Left lung (tissue), 10 donors: Measurements from ENCODE around the gene PKM. TPM values are rescaled to one million over a fixed set of nuclear protein-coding genes. Genes with fewer than 3 reads are reported as not detected.
A peak's percentile ranks its signal among the peaks of the same experiment; 100 is the strongest.

Experiments
- ATAC-seq: fragments of 200-7000 bp; cut with Tn5 transposase; one replicate; pipeline ENCODE4 v1.9.1; 2020; ENCODE audit warnings: moderate library complexity
- DNase-seq, 4 donors: peaks; one replicate each; pipeline ENCODE4 v3.0.0-alpha.2; 2013 to 2020
- H3K27ac ChIP-seq, 2 donors: fragments of 200-600 bp; sonication (generic) in 1 of 2; one replicate each; pipeline versions ENCODE4 v1.5.0 to v1.8.0; 2020 to 2021
- H3K27me3 ChIP-seq, 2 donors: fragments of 200-600 bp; sonication (generic) in 1 of 2; one replicate each; pipeline versions ENCODE4 v1.5.0 to v1.8.0; 2020 to 2021
- H3K36me3 ChIP-seq, 2 donors: fragments of 200-600 bp; sonication (generic) in 1 of 2; one replicate each; pipeline versions ENCODE4 v1.5.0 to v1.8.0; 2020 to 2021
- H3K4me1 ChIP-seq, 2 donors: fragments of 200-600 bp; one replicate each; pipeline ENCODE4 v1.8.0; 2021
- H3K4me3 ChIP-seq, 2 donors: fragments of 200-600 bp; sonication (generic) in 1 of 2; one replicate each; pipeline versions ENCODE4 v1.5.0 to v1.8.0; 2020 to 2021; ENCODE audit warnings: mild to moderate bottlenecking in 1 of 2
- H3K9me3 ChIP-seq, 2 donors: fragments of 200-600 bp; sonication (generic) in 1 of 2; one replicate each; pipeline versions ENCODE4 v1.5.0 to v1.8.0; 2020 to 2021
- intact Hi-C, 2 donors: fragments of 100-400 bp; cut with DNase I; formaldehyde crosslinking; loops; one replicate each; pipeline versions ENCODE4 v1.11.2 to v1.14.2; 2022
- polyA plus RNA-seq, 6 donors: library from polyadenylated mRNA; unstranded; fragments of 120-200 nt; gene quantifications; one replicate each; pipeline ENCODE4 v1.2.1, GENCODE V29; 2013; ENCODE audit not compliant: insufficient read length in 6 of 6
- total RNA-seq, 2 donors: library from RNA; stranded (reverse); fragmentation: NEBNext Ultra II Directional; extraction: Animal tissue kit (Norgen Biotek cat#: 25700); gene quantifications; one replicate each; pipeline ENCODE4 v1.2.1, GENCODE V29; 2021
- TF ChIP-seq, protein P1 (sequence below), 2 donors: fragments of 200-600 bp; sonication (generic) in 1 of 2; IDR thresholded peaks; one replicate each; pipeline versions ENCODE4 v1.5.0 to v1.8.0; 2021; ENCODE audit warnings: antibody characterized with exemption in 2 of 2
- donor health status: DM: no; HTN: yes; CAD: no.
- donor health status: DM: no; HTN: no; CAD: no.

The PKM gene
- total and polyA plus RNA-seq, 8 donors: 538 to 991 (median 573) TPM

DNA sequence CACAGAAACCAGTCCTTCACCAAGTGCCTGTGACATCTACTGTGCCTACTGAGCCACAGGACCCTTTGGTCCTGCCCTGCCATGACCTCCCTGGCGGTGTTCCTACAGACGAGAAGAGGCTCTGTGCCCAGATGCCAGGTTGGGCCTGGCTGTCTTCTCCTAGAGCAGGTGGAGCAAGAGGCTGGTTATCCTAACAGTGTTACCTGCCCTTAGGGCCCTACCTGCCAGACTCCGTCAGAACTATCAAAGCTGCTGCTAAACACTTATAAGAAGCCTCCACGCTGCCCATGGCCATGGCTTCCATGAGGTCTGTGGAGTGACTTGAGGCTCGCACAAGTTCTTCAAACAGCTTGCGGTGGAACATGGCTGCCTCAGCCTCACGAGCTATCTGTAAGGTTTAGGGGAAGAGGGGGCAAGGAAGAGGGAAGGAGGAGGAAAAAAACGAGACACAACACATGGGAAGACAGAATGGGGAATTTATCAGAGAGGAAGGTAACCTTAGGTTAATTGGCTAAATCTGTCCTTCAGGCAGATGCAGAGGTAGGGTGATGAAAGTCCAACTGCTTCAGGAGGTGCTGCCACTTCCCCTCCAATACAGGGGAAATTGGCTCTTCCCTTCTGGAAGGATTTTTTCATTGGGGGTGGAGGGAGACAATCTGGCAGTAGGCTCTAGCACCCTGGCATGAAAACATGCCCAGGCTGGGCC is 28.0 kb downstream of the PKM start:
- peaks cover 5 to 100% of the 10 kb centered on the region in 2 donors for H3K36me3 ChIP-seq
- no peak overlapping the region for H3K4me3 ChIP-seq
- DNase-seq (no peak), ATAC-seq (no peak)
- H3K9me3 ChIP-seq: no peaks in the 10 kb centered on the region
- H3K27me3 ChIP-seq: peaks cover 0 to 5% of the 10 kb centered on the region in 2 donors
- H3K27ac ChIP-seq: no peak overlapping the region
- peaks cover 12 to 29% of the 10 kb centered on the region in 2 donors for H3K4me1 ChIP-seq
- TF ChIP-seq, protein P1, sequence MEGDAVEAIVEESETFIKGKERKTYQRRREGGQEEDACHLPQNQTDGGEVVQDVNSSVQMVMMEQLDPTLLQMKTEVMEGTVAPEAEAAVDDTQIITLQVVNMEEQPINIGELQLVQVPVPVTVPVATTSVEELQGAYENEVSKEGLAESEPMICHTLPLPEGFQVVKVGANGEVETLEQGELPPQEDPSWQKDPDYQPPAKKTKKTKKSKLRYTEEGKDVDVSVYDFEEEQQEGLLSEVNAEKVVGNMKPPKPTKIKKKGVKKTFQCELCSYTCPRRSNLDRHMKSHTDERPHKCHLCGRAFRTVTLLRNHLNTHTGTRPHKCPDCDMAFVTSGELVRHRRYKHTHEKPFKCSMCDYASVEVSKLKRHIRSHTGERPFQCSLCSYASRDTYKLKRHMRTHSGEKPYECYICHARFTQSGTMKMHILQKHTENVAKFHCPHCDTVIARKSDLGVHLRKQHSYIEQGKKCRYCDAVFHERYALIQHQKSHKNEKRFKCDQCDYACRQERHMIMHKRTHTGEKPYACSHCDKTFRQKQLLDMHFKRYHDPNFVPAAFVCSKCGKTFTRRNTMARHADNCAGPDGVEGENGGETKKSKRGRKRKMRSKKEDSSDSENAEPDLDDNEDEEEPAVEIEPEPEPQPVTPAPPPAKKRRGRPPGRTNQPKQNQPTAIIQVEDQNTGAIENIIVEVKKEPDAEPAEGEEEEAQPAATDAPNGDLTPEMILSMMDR (IDR thresholded peaks at IDR 0.05): no peak
- intact Hi-C loops: loop anchor here in 1 of 2 donors (10.0 kb wide), 1 partner anchor 82 kb away; no protein-coding TSS in a partner anchor

DNA sequence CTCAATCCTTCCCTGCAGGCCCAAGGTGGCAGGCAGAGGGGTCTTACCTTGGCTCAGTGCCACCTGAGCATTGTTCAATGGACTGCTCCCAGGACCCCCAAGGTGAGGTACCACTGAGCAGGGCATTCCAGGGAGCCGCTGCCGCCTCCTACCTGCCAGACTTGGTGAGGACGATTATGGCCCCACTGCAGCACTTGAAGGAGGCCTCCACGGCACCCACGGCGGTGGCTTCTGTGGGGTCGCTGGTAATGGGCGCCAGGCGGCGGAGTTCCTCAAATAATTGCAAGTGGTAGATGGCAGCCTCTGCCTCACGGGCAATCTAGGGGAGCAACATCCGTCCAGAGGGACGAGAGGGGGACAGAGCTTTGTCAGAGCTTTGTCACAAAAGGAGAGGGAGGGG is 28.7 kb downstream of the PKM start:
- no peaks in the 10 kb centered on the region for H3K9me3 ChIP-seq
- H3K4me3 ChIP-seq: no peak overlapping the region
- intact Hi-C loops: loop anchor here in 1 of 2 donors (10.0 kb wide), 1 partner anchor 82 kb away; no protein-coding TSS in a partner anchor
- no peak for ATAC-seq
- peaks cover 12 to 32% of the 10 kb centered on the region in 2 donors for H3K4me1 ChIP-seq
- no peak overlapping the region for H3K27ac ChIP-seq
- DNase-seq: no peak
- TF ChIP-seq, protein P1 (IDR thresholded peaks at IDR 0.05): no peak
- H3K27me3 ChIP-seq: peaks cover 0 to 11% of the 10 kb centered on the region in 2 donors
- H3K36me3 ChIP-seq: peaks cover 5 to 95% of the 10 kb centered on the region in 2 donors

DNA sequence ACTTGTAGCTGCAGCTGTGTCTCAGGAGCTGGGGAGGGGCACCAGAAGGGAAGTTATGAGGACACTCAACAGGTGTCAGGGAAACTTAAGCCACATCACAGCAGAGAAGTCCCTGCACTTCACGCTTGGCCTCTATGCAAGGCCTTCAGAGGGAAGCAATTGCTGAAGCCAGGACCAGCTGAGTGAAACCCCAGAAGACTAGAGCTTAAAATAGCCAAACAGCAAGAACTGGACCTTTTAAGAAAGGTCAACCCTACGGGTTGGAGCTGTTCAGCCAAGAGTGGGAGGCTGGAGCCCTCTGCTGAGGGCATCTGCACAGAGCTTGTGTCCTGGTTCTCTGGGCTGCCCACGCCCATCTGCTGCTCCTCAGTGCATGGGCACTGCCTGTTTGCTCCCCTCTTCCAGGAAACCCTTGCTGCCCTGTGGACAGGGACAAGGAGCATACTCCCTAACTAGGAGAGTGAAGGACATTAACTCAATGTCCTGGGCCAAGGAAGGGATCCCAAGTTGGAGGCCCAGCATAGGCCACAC is 29.5 kb downstream of the PKM start:
- ATAC-seq (no peak), DNase-seq (no peak)
- Histone ChIP-seq H3K27me3 (peaks cover 0 to 19% of the 10 kb centered on the region in 2 donors), H3K27ac (peak overlapping the region in 1 of 2 donors; percentile 13), H3K9me3 (no peaks in the 10 kb centered on the region), H3K36me3 (peaks cover 5 to 87% of the 10 kb centered on the region in 2 donors), H3K4me3 (no peak overlapping the region), H3K4me1 (peaks cover 12 to 40% of the 10 kb centered on the region in 2 donors)
- TF ChIP-seq, protein P1 (IDR thresholded peaks at IDR 0.05): no peak
- intact Hi-C loops: loop anchor here in 1 of 2 donors (10.0 kb wide), 1 partner anchor 83 kb away; no protein-coding TSS in a partner anchor

DNA sequence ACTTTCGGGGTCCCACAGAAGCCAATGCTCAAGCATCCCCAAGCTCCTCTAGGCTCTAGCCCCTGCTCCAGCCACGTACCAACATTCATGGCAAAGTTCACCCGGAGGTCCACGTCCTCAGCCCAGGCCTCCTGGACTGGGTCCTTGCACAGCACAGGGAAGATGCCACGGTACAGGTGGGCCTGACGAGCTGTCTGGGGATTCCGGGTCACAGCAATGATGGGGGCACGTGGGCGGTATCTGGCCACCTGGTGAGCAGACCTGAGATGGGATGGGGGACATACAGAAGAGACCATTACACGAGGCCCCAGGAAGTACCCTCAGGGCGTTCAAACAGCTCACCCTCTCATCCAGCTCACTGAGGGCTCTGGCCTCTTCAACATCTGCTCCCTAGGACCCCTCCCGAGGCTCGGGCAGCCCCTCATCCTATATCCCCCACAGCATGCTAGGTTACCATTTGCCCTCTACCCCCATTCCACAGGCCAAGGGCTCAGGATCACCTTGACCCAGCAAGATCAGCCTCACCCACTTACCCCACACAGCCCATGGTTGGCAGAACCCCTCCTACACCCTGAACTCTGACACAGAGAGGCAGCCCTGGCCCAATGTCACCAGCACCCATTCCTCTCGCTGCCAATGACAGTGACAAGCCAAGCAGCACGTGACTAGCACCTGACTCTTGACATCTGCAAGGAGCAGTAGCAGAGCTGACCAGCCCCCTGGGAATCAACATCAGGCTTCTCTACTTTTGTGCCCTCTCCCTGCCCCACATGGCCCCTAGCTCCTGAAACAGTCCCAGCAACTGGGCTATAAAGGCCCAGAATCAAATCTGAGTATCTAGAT is 30.4 kb downstream of the PKM start:
- Histone ChIP-seq H3K4me1 (peaks cover 12 to 47% of the 10 kb centered on the region in 2 donors), H3K4me3 (no peak overlapping the region), H3K27ac (peak overlapping the region in 1 of 2 donors; percentile 13), H3K27me3 (peaks cover 0 to 26% of the 10 kb centered on the region in 2 donors), H3K36me3 (peaks cover 0 to 78% of the 10 kb centered on the region in 2 donors), H3K9me3 (no peaks in the 10 kb centered on the region)
- no peak for DNase-seq
- ATAC-seq: no peak
- TF ChIP-seq, protein P1 (IDR thresholded peaks at IDR 0.05): no peak
- intact Hi-C loops: loop anchor here in 1 of 2 donors (10.0 kb wide), 1 partner anchor 84 kb away; no protein-coding TSS in a partner anchor
